Activated B cell treated with CpG ODN at 0.5 μM for 24 hours (primary cell): ENCODE data around the gene KRTAP6-2. TPM values are rescaled to one million over a fixed set of nuclear protein-coding genes. Genes with fewer than 3 reads are reported as not detected.

ENCODE experiments used
- ATAC-seq: fragments of 200-7000 bp; cut with Tn5 transposase; one replicate; pipeline ENCODE4 v1.10.0; 2021; ENCODE audit warnings: low read depth, mild to moderate bottlenecking, moderate library complexity
- CTCF ChIA-PET: fragments of 350-600 bp; sonication (Branson Sonifier 250); formaldehyde crosslinking; loops from one replicate; lab custom pipeline; 2021; ENCODE audit warnings: antibody characterized with exemption; lab: Charles Lee
- POLR2A ChIA-PET: fragments of 350-600 bp; sonication (Branson Sonifier 250); formaldehyde crosslinking; loops from one replicate; lab custom pipeline; 2021; ENCODE audit warnings: antibody characterized with exemption; lab: Charles Lee
- DNase-seq: peaks from one replicate; pipeline ENCODE4 v3.0.0; 2022
- H3K27ac Mint-ChIP-seq: one replicate; pipeline ENCODE4 v1.8.0; 2020; ENCODE audit warnings: mixed read lengths
- H3K27me3 Mint-ChIP-seq: one replicate; pipeline ENCODE4 v1.8.0; 2021; ENCODE audit warnings: mixed read lengths
- H3K36me3 Mint-ChIP-seq: one replicate; pipeline ENCODE4 v1.8.0; 2021; ENCODE audit warnings: low read depth, mixed read lengths
- H3K4me1 Mint-ChIP-seq: one replicate; pipeline ENCODE4 v1.8.0; 2021; ENCODE audit warnings: mixed read lengths
- H3K4me3 Mint-ChIP-seq: one replicate; pipeline ENCODE4 v1.8.0; 2020; ENCODE audit warnings: mild to moderate bottlenecking, mixed read lengths
- H3K9me3 Mint-ChIP-seq: one replicate; pipeline ENCODE4 v1.8.0; 2020; ENCODE audit warnings: mixed read lengths
- intact Hi-C: fragments of 100-400 bp; cut with micrococcal nuclease; formaldehyde crosslinking; loops from one replicate; pipeline ENCODE4 v1.15.1; 2024
- total RNA-seq: library from RNA; stranded (reverse); gene quantifications from 2 replicates; pipeline ENCODE4 v1.2.3, GENCODE V29; 2022
- TF ChIP-seq, protein P1 (sequence below): fragments of 200-600 bp; IDR thresholded peaks from one replicate; pipeline ENCODE4 v1.8.0; 2022; ENCODE audit warnings: antibody characterized with exemption, mild to moderate bottlenecking

KRTAP6-2 gene, protein sequence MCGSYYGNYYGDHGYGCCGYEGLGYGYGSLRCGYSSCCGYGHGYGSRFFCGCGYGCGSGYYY
- total RNA-seq = not detected in 2 replicates

DNA sequence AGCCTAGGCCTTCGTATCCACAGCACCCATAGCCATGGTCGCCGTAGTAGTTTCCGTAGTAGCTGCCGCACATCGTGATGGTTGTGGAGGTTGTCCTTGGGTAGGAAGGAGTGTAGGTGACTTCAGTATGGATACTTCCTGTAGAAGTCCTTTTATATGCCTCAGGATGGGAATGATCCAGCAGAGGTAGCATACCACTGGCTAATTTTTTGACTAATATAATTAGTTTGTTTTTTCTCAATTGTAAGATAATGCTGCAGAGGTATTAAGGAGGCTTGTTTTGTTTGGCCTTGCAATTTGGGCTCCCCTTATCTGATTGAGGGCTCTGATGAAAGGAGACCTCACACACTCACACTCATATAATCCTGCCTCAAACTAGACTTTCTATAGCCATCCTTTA lies at the start of gene KRTAP6-2:
TSS of gene KRTAP6-2 (minus strand) at position 101 of the 400 bp plus-strand sequence. CDS start at position 73, 28 bp downstream.
- Mint-ChIP-seq H3K27me3 (no peaks in the 10 kb centered on the region), H3K4me1 (no peaks in the 10 kb centered on the region), H3K9me3 (no peaks in the 10 kb centered on the region), H3K4me3 (no peak within 1 kb of the TSS), H3K36me3 (no peaks in the 10 kb centered on the region), H3K27ac (no peak within 1 kb of the TSS)
- intact Hi-C loops = no loop called here
- POLR2A ChIA-PET = no interaction called here
- DNase-seq = no peak
- TF ChIP-seq, protein P1, sequence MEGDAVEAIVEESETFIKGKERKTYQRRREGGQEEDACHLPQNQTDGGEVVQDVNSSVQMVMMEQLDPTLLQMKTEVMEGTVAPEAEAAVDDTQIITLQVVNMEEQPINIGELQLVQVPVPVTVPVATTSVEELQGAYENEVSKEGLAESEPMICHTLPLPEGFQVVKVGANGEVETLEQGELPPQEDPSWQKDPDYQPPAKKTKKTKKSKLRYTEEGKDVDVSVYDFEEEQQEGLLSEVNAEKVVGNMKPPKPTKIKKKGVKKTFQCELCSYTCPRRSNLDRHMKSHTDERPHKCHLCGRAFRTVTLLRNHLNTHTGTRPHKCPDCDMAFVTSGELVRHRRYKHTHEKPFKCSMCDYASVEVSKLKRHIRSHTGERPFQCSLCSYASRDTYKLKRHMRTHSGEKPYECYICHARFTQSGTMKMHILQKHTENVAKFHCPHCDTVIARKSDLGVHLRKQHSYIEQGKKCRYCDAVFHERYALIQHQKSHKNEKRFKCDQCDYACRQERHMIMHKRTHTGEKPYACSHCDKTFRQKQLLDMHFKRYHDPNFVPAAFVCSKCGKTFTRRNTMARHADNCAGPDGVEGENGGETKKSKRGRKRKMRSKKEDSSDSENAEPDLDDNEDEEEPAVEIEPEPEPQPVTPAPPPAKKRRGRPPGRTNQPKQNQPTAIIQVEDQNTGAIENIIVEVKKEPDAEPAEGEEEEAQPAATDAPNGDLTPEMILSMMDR = no peak
- ATAC-seq = no peak
- CTCF ChIA-PET = no interaction called here

DNA sequence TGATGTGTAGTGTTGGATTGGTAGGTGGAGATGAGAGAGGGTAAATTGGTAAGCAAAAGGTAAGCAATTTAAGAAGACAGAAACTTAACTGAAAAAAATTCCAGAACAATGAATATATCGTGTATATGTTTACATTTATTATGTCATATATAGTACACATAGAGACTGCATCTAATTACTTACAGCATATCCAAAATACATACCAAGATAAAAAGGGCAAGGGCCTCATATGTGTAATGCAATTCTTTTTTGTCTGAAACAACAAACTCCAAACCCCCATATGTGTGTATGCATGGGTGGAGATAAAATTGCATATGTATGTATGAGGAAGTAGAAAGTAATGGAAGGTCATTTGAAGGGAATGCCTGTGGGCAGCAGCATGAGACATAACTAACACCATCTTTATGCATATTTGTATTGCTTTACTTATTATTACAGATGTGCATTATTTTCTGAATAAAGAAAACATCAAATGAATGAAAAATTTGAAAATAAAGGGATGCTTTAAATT lies 48.3 kb upstream of the KRTAP6-2 start:
- ATAC-seq (no peak), DNase-seq (no peak)
- H3K27ac Mint-ChIP-seq = no peak overlapping the region
- H3K27me3 Mint-ChIP-seq = no peaks in the 10 kb centered on the region
- intact Hi-C loops = no loop called here
- peaks cover 9% of the 10 kb centered on the region for H3K9me3 Mint-ChIP-seq
- H3K4me1 Mint-ChIP-seq = no peaks in the 10 kb centered on the region
- TF ChIP-seq, protein P1 = no peak
- no peaks in the 10 kb centered on the region for H3K36me3 Mint-ChIP-seq
- ChIA-PET POLR2A (no interaction called here), CTCF (no interaction called here)
- H3K4me3 Mint-ChIP-seq = no peak overlapping the region

DNA sequence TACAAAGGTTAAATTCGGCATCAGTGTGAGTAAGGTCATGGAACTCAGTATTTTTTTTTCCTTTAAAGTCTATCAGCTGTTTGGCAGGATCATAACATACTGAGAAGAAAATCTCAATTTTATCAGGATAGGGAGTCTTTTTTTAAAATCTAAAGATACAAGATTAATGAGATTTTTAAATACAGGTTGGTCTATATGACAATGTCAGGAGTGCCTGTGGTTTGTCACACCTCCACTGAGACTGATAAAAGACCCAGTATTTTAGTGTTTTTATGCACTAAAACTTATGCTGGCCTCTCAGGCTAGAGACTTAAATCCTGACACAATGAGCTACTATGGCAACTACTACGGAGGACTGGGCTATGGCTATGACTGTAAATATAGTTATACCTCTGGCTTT lies 43.9 kb upstream of the KRTAP6-2 start, which contains the start of gene KRTAP20-3:
TSS of gene KRTAP20-3 (plus strand) at position 301 of the 400 bp plus-strand sequence.
- ATAC-seq (no peak), DNase-seq (no peak)
- TF ChIP-seq, protein P1 = no peak
- CTCF ChIA-PET = no interaction called here
- intact Hi-C loops = no loop called here
- POLR2A ChIA-PET = no interaction called here
- Mint-ChIP-seq H3K4me1 (no peaks in the 10 kb centered on the region), H3K4me3 (no peak within 1 kb of the TSS), H3K27me3 (no peaks in the 10 kb centered on the region), H3K36me3 (no peaks in the 10 kb centered on the region), H3K27ac (no peak within 1 kb of the TSS), H3K9me3 (peaks cover 9% of the 10 kb centered on the region)

DNA sequence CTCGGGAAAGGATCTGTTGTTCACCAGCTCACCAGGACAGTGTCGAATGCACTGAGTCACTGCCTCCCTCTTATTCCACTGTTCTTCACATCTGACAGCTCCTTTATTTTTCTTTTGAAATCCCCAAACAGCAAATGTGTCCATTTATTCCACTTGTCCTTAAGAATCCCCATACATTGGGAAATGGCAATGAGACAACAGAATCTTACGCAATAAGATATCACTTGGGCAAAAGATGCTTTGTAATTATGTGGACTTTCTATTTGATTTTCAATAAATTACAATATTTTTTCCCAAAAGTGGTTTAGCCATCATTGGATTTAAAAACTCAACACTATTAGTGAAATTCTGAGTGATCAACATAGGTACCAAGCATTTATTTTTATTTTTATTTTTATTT lies 40.0 kb upstream of the KRTAP6-2 start:
- POLR2A ChIA-PET = no interaction called here
- no peak overlapping the region for H3K27ac Mint-ChIP-seq
- no peaks in the 10 kb centered on the region for H3K27me3 Mint-ChIP-seq
- no peaks in the 10 kb centered on the region for H3K4me1 Mint-ChIP-seq
- no peak overlapping the region for H3K4me3 Mint-ChIP-seq
- CTCF ChIA-PET = no interaction called here
- DNase-seq (no peak), ATAC-seq (no peak)
- H3K36me3 Mint-ChIP-seq = no peaks in the 10 kb centered on the region
- intact Hi-C loops = no loop called here
- TF ChIP-seq, protein P1 = no peak
- H3K9me3 Mint-ChIP-seq = peaks cover 5% of the 10 kb centered on the region

DNA sequence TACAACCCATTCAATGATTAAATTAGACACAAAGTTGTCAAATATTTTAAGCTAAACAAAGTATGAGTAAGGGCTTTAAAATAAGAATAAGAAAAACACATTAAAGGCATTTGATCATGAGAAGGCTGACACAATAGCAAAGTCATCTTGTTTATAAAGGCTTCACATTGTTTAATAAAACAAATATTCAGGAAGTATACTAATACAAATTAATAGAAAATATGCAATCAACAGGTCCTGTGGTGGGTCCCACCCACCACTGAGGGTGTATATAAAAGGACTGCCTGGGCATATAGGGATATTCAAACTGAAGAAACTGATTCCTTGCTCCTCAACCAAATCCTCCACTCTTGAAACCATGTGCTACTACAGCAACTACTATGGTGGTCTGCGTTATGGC lies 36.2 kb upstream of the KRTAP6-2 start, which contains the start of gene KRTAP20-2:
TSS of gene KRTAP20-2 (plus strand) at position 301 of the 400 bp plus-strand sequence. CDS start at position 359, 58 bp downstream.
- Mint-ChIP-seq H3K36me3 (no peaks in the 10 kb centered on the region), H3K9me3 (peaks cover 3% of the 10 kb centered on the region), H3K4me1 (no peaks in the 10 kb centered on the region), H3K27me3 (no peaks in the 10 kb centered on the region), H3K27ac (no peak within 1 kb of the TSS), H3K4me3 (no peak within 1 kb of the TSS)
- ATAC-seq = no peak
- ChIA-PET POLR2A (no interaction called here), CTCF (no interaction called here)
- DNase-seq = no peak
- TF ChIP-seq, protein P1 = no peak
- intact Hi-C loops = no loop called here
